ENCODE measurements around the gene GRID1. TPM values are rescaled to one million over a fixed set of nuclear protein-coding genes. Genes with fewer than 3 reads are reported as not detected.
"Not testable (repeated sequence)": the region's sequence is repeated elsewhere in the genome, so short reads cannot be mapped to it uniquely, and the experiment has no call there.

GRID1 gene
- total RNA-seq, 1 donor from 2014 or later: 0.68 TPM

DNA sequence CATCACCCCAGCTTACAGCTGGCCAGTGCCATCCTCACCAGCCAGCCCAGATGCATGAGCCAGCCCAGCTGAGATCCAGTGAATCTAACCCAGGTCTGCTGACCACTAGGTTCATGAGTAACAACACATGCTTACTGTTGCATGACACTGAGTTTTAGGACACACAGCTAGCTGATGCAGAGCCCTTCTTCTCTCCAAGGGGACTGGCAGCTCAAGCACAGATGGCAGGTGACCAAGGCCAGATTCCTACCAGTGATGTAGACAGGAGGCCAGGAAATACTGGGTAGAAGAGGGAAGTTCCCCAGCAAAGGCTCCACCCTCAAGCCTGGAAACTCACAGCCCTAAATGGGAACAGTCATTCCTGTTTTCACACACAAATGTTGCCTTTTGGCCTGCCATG is 236.6 kb downstream of the GRID1 start:
- ATAC-seq: no peak

- ATAC-seq: no peak
Observed at GRCh38 chr10:86128360-86128759, 238.2 kb downstream of the GRID1 start.

DNA sequence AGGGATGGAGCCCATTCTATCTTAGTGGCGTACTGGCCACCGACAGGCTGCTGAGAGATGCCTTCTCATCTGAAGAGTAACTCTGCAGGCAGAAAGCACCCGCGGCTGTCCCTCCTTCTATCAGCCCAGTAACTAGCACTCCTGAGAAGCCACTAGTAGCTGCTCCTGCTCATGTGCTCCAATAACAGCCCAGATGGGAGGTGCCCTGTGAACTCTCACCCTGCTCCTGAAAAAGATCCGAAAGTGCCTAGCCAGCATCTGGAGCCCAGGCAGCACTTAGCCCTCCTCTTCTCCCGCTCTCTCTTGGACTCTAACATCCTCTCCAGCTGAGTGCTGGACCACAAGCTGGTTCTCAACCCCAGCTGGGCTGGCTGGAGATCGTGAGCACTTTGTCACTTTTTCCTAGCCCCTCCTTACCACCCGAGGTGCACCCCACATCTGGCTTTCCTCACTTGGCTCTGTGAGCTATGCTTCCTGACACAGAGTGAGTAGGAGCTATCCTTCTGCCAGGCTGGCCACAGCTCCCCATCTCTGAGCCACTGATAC is 239.2 kb downstream of the GRID1 start:
- ATAC-seq: no peak

- no peak for ATAC-seq
Observed at GRCh38 chr10:86124734-86125133, 241.9 kb downstream of the GRID1 start.

DNA sequence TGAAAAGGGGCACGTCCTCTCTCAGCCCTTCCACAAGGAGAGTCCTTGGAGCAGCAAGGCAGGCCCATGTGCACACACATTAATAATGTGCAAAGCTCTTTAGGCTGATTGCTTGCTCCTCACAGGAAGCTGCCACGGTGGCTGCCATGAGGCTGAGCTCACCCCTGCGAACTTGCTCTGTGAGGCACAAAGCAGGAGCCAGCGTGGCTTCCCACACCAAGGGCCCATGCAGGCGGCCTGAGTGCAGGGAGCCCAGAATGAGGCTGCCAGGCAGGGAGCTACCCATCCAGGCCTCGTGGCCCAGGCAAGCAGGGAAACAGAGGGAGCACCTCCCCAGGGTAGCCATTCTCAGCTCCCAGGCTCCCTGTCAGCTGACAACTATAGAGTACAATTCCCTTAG is 242.9 kb downstream of the GRID1 start:
- no peak for ATAC-seq

DNA sequence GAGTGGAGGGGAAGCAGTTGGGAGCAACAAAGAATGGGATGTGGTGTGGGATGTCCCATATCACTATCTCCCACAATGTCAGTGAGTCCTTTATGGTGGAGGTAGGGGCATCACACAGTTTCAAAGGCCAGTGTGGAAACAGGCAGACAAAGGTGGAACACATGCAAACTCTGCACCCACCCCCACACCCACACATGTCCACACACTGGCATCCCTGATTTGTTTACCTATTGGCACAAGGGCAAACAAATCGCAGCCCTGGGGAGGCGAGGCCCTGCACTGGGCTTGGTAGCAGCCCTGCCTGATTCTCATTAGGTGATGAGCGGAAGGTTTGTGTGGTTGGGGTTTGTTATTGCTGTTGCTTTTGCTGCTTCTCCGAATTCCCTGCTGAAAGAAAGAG is 243.3 kb downstream of the GRID1 start:
- ATAC-seq: no peak

DNA sequence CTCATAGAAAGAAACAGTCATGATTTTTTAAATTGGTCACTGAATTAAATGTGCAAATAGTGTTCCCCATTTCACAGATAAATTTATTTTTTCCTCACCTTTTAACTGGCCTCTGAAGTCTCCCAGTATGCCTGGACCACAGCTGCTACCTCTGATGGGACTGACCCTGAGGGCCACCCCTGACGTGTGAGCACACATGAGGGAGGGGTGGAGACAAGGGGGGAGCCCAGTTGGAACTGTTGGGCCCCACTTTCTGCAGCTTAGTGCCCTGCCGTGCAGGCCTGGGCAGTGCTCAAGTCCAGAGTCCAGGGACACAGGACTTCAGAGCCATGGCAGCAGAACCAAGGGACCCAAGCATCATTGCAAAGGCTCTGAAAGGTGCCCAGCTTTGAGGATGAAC is 243.9 kb downstream of the GRID1 start:
- ATAC-seq: no peak

GRCh38 chr10:86121200-86121599 is 245.4 kb downstream of the GRID1 start:
- ATAC-seq: no peak

DNA sequence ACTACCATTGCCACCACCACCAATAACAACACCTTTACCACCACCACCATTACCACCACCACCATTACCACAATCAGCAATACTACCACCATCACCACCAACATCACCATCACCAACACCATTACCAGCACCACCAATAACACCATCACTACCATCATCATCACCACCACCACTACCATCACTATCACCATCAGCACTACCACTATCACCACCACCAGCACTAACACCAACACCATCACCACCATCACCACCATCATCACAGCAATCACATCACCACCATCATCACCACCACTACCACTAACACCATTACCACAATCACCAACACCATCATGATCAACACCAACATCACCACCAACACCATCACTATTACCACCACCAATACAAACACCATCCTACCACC is 249.5 kb downstream of the GRID1 start:
- no peak for ATAC-seq

GRCh38 chr10:86113983-86114382 is 252.6 kb downstream of the GRID1 start:
- no peak for ATAC-seq

GRCh38 chr10:86113501-86113900 is 253.1 kb downstream of the GRID1 start:
- ATAC-seq: no peak

- no peak for ATAC-seq
Observed at GRCh38 chr10:86113044-86113443, 253.6 kb downstream of the GRID1 start.

GRCh38 chr10:86111902-86112545 is 254.6 kb downstream of the GRID1 start:
- no peak for ATAC-seq

GRCh38 chr10:86110156-86110786 is 256.3 kb downstream of the GRID1 start:
- ATAC-seq: no peak

- ATAC-seq: no peak
Observed at GRCh38 chr10:86109421-86109820, 257.2 kb downstream of the GRID1 start.

- no peak for ATAC-seq
Observed at GRCh38 chr10:86108696-86109095, 257.9 kb downstream of the GRID1 start.

DNA sequence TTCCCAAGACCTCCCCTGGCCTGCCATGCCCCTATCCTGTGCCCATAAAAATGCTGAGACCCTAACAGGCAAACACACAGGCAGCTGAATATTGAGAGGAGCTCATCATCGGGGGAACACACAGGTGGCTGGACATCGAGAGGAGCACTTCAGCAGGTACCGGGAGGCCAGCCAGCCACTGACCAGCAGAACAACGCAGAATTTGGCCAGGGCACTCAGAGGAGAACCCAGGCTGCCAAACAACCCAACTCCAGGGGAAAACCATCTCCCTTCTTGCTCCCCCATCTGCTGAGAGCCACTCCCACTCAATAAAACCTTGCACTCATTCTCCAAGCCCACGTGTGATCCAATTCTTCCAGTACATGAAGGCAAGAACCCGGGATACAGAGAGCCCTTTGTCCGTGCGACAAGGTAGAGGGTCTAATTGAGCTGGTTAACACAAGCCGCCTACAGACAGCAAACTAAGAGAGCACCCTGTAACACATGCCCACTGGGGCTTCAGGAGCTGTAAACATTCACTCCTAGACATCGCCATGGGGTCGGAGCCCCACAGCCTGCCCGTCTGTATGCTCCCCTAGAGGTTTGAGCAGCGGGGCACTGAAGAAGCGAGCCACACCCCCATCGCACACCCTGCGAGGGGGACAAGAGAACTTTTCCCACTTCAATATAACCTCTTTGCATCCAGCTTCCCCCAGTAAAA is 258.8 kb downstream of the GRID1 start:
- not testable (repeated sequence) for ATAC-seq

DNA sequence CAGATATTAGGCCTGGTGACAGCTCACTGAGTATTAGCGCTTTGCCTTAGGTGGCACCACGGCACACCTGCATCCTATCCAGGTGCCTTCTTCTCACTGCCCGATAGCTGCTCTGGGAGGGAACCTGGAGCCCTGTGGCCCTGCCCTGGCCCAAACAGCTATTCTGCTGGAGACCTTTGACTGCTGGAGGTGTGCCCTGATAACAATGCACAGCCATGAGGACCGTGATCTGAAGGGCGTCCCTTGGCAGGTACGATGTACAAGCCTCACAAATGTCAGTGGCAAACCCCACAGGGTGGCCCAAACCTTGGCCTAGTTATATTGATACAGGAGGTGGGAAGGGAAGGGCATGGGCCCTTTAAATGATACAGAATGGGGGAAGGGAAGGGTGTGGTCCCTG is 259.5 kb downstream of the GRID1 start:
- ATAC-seq: no peak

DNA sequence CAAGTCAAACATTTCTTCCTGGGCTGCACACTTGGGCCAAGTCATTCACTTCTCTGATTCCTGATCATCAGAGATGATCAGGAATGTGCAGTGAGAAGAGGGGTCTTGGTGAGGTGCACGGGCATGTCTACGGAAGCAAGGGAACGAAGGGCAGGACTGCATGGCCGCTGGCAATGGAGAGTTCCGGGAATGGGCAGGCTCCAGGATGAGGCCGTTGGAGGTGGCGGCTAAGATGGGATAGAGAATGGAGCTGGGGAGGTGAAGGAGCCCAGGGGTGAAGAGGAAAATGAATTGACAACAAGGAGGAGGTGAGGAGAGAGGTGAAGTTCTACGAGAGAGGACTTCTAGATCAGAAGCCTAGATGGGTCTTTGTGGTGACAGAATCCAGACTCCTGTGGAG is 260.0 kb downstream of the GRID1 start:
- no peak for ATAC-seq

DNA sequence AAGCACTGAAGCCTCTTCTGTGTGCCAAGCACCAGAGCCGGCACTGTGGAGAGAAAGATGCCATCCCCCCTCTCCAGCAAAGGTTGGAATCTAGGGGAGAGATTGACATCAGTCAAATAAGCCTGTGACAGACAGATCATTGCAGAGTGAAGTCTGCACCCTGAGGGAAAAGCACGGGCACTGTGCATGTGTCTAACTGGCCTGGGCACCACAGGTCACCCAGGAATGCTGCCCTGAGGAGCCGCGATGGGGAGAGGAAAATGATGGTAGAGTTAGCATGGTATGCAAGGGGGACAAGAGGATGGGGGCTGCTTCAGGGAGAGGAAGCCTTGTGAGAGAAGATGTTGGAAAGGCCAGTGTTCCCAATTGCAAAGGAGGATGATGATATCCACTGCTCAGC is 261.0 kb downstream of the GRID1 start:
- no peak for ATAC-seq

DNA sequence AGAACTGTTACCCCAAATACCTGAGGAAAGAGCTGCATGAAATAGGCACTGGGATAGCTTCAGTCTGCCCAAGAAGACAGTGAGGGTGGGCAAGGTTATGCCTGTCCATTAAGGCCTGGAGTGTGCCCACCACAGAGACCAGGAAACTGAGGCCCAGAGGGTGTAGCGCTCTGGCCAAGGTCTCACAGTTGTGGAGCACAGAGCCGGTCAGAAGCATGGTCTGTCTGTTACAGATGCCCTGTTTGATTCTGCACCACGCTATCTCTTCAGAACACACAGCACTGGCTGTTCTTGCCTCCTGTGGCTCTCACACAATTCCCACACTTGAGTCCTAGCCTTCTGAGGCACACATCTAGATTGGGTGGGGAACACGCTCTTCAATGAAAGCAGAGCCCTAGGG is 261.4 kb downstream of the GRID1 start:
- ATAC-seq: no peak

GRCh38 chr10:86104611-86105145 is 261.9 kb downstream of the GRID1 start:
- ATAC-seq: no peak

DNA sequence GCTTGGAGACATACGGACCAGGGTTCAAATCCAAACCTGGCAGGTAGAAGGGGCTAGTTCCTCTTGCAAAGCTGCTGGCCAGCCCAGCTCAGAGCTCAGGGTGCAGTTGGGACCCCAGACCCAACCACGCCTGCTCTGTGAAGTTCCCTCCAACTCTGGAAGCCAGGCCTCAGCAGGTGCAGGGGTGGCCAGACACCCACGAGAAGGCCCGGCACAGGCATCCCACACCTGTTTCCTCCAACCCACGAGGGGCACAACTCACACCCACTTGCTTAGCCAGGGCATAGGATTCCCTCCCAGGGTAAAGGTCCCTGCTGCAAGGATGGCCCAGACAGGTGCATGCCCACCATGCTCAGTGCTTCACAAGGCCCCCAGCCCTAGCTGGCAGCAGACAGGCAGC is 262.4 kb downstream of the GRID1 start:
- ATAC-seq: no peak
